Adrenal gland (tissue), 5 donors: ENCODE measurements around the gene MAPRE3.

Experiments used
- POLR2A ChIP-seq, 2 donors: fragments of 450-650 bp; IDR thresholded peaks; one replicate each; pipeline ENCODE4 v1.6.1; 2017; ENCODE audit warnings: antibody characterized with exemption in 2 of 2, mild to moderate bottlenecking in 2 of 2, moderate library complexity in 1 of 2
- TF ChIP-seq, protein P1 (sequence below), 6 experiments: fragments of 450-650 bp in 4 of 6; fragments of 200-600 bp in 2 of 6; sonication (generic) in 1 of 6; IDR thresholded peaks; 1 replicate in 5 of 6; 2 replicates in 1 of 6; pipeline versions ENCODE4 v1.5.1 to v1.8.0; 2016 to 2021; ENCODE audit warnings: antibody characterized with exemption in 6 of 6, mild to moderate bottlenecking in 2 of 6, moderate library complexity in 1 of 6
- donor health status: DM: no; HTN: no; CAD: no.

DNA sequence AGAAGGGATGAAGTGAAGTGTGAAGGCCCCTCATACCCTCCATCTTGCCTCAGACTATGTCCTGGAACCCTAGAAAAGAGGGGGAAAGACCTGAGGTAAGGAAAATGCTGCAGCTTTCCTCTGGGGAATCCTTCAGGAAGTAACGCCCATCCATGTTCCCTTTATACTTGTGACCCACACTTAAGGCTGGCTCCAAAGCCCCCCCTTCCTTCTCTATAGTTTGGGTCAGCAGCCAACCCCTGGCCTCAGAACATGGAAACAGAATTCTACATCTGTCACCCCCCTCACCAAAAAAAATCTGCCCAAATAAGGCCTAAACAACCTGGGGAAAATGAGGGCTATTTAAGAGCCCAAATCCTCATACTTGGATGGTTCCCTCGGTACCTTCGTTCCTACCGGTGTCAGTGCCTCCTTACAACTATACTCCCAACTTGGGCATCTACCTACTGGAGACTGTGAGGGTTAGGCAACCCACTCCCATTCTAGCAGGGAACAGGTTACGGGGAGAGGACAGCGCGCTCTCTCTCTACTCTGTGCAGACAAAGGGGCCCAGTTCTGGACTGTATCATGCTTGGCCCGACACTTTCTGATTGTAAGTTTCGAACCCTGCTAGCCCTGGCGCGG, 100.3 kb downstream of the MAPRE3 start:
- TF ChIP-seq, protein P1, sequence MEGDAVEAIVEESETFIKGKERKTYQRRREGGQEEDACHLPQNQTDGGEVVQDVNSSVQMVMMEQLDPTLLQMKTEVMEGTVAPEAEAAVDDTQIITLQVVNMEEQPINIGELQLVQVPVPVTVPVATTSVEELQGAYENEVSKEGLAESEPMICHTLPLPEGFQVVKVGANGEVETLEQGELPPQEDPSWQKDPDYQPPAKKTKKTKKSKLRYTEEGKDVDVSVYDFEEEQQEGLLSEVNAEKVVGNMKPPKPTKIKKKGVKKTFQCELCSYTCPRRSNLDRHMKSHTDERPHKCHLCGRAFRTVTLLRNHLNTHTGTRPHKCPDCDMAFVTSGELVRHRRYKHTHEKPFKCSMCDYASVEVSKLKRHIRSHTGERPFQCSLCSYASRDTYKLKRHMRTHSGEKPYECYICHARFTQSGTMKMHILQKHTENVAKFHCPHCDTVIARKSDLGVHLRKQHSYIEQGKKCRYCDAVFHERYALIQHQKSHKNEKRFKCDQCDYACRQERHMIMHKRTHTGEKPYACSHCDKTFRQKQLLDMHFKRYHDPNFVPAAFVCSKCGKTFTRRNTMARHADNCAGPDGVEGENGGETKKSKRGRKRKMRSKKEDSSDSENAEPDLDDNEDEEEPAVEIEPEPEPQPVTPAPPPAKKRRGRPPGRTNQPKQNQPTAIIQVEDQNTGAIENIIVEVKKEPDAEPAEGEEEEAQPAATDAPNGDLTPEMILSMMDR (IDR thresholded peaks at IDR 0.05) = no peak
- TF ChIP-seq POLR2A (IDR thresholded peaks at IDR 0.05) = no peak
